Measurements from ENCODE around the gene ADAMTS8. TPM values are rescaled to one million over a fixed set of nuclear protein-coding genes. Genes with fewer than 3 reads are reported as not detected.

ADAMTS8 gene
- total RNA-seq, 1 experiment from 2014 or later, result 0.07 TPM

DNA sequence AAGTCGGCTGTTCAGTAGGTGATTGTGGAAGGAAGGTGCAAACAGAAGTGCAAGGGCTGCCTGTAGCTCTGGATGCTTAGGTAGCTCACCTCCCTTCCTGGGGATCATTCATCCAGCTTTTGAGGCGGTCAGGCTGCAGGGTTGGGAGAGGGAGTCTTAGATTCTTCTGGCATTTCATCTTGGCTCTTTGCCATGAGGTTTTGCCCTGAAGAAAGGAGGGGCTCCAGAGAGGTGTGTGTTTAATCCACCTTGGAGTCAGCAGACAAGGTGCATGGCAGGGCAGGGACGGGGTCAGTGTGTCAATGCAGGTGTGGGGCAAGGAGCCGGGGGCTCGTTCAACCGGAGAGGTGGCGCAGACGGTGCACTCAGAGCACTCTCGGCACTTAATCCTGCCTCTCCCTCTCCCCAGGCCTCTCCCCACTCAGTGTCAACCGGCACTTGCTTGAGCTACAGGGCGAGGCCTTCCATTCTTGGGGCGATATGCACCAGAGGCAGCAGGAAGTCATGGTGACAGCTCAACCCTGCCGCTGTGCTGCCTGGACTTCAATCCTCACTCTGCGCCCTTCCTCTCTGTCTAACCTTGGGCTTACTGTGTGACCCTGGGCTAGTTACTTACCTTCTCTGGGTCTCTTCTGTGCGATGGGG lies 27.2 kb upstream of the ADAMTS8 start:
- Histone ChIP-seq H3K4me2 (ENCODE audit: low read length) (no peak overlapping the region), H2AFZ (ENCODE audit: low read depth, low read length, poor library complexity, severe bottlenecking) (no peak overlapping the region), H3K27me3 (ENCODE audit: insufficient read depth, low read length) (no peaks in the 10 kb centered on the region), H3K9me3 (ENCODE audit: control insufficient read depth in 1 of 2, insufficient read depth in 1 of 2, low read depth in 1 of 2, low read length in 2 of 2) (no peaks in the 10 kb centered on the region), H3K9ac (ENCODE audit: low read length) (no peak overlapping the region), H3K9me2 (ENCODE audit: insufficient read depth) (no peaks in the 10 kb centered on the region), H3K79me2 (ENCODE audit: insufficient read depth, low read length) (no peaks in the 10 kb centered on the region), H3K4me1 (ENCODE audit: control insufficient read depth in 1 of 2, insufficient read depth in 2 of 2, low read length in 2 of 2) (no peaks in the 10 kb centered on the region), H3K27ac (ENCODE audit: low read depth, low read length) (no peak overlapping the region), H4K20me1 (ENCODE audit: insufficient read depth) (no peaks in the 10 kb centered on the region), H3K36me3 (ENCODE audit: control insufficient read depth in 1 of 2, insufficient read depth in 2 of 2, low read length in 2 of 2) (no peaks in the 10 kb centered on the region), H3K4me3 (replicated peaks in 1 of 2; ENCODE audit: low read depth in 1 of 2, low read length in 2 of 2) (no peak overlapping the region)
- DNase-seq (ENCODE audit: low read depth, low spot score) (no peak), ATAC-seq (no peak)
- no TSS peak for BruUV-seq (replicated peaks)
- ChIA-PET CTCF (no interaction called here), POLR2A (no interaction called here), RAD21 (ENCODE audit: low non-redundant PET in 1 of 2, low total read pairs in 2 of 2, uncharacterized antibody in 2 of 2, unreplicated experiment in 2 of 2) (no interaction called here)
- intact Hi-C loops (cut with micrococcal nuclease), result no loop called here
- TF ChIP-seq, protein P1, sequence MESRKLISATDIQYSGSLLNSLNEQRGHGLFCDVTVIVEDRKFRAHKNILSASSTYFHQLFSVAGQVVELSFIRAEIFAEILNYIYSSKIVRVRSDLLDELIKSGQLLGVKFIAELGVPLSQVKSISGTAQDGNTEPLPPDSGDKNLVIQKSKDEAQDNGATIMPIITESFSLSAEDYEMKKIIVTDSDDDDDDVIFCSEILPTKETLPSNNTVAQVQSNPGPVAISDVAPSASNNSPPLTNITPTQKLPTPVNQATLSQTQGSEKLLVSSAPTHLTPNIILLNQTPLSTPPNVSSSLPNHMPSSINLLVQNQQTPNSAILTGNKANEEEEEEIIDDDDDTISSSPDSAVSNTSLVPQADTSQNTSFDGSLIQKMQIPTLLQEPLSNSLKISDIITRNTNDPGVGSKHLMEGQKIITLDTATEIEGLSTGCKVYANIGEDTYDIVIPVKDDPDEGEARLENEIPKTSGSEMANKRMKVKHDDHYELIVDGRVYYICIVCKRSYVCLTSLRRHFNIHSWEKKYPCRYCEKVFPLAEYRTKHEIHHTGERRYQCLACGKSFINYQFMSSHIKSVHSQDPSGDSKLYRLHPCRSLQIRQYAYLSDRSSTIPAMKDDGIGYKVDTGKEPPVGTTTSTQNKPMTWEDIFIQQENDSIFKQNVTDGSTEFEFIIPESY (IDR thresholded peaks at IDR 0.05; ENCODE audit: extremely low read depth, insufficient replicate concordance, low read length), result no peak

- H3K4me3 ChIP-seq (replicated peaks in 1 of 2; ENCODE audit: low read depth in 1 of 2, low read length in 2 of 2), result no peak overlapping the region
- CTCF ChIA-PET, result no interaction called here
- no peaks in the 10 kb centered on the region for H3K79me2 ChIP-seq (ENCODE audit: insufficient read depth, low read length)
- H3K9me2 ChIP-seq (ENCODE audit: insufficient read depth), result no peaks in the 10 kb centered on the region
- no peak overlapping the region for H3K4me2 ChIP-seq (ENCODE audit: low read length)
- H4K20me1 ChIP-seq (ENCODE audit: insufficient read depth), result no peaks in the 10 kb centered on the region
- H2AFZ ChIP-seq (ENCODE audit: low read depth, low read length, poor library complexity, severe bottlenecking), result no peak overlapping the region
- RAD21 ChIA-PET (ENCODE audit: low non-redundant PET in 1 of 2, low total read pairs in 2 of 2, uncharacterized antibody in 2 of 2, unreplicated experiment in 2 of 2), result no interaction called here
- intact Hi-C loops (cut with micrococcal nuclease), result no loop called here
- no peaks in the 10 kb centered on the region for H3K27me3 ChIP-seq (ENCODE audit: insufficient read depth, low read length)
- H3K9ac ChIP-seq (ENCODE audit: low read length), result no peak overlapping the region
- POLR2A ChIA-PET, result no interaction called here
- no TSS peak for BruUV-seq (replicated peaks)
- H3K27ac ChIP-seq (ENCODE audit: low read depth, low read length), result no peak overlapping the region
- H3K36me3 ChIP-seq (ENCODE audit: control insufficient read depth in 1 of 2, insufficient read depth in 2 of 2, low read length in 2 of 2), result no peaks in the 10 kb centered on the region
- no peaks in the 10 kb centered on the region for H3K4me1 ChIP-seq (ENCODE audit: control insufficient read depth in 1 of 2, insufficient read depth in 2 of 2, low read length in 2 of 2)
- ATAC-seq (no peak), DNase-seq (ENCODE audit: low read depth, low spot score) (no peak)
- no peaks in the 10 kb centered on the region for H3K9me3 ChIP-seq (ENCODE audit: control insufficient read depth in 1 of 2, insufficient read depth in 1 of 2, low read depth in 1 of 2, low read length in 2 of 2)
- TF ChIP-seq, protein P1 (IDR thresholded peaks at IDR 0.05; ENCODE audit: extremely low read depth, insufficient replicate concordance, low read length), result no peak
- TF ChIP-seq FOSL1 (IDR thresholded peaks at IDR 0.05; ENCODE audit: low read depth), result no peak
- TF ChIP-seq EZH2phosphoT487 (IDR thresholded peaks at IDR 0.05; ENCODE audit: borderline replicate concordance), result no peak
- no peak for TF ChIP-seq RAD21 (IDR thresholded peaks at IDR 0.05; ENCODE audit: low read depth)
- no peak for TF ChIP-seq ZFX (IDR thresholded peaks at IDR 0.05)
- TF ChIP-seq EZH2 (IDR thresholded peaks at IDR 0.05), result no peak
- no peak for TF ChIP-seq SRF (IDR thresholded peaks at IDR 0.05; ENCODE audit: low read depth)
- TF ChIP-seq CBX3 (IDR thresholded peaks at IDR 0.05; ENCODE audit: low read depth), result no peak
- TF ChIP-seq, protein P2, sequence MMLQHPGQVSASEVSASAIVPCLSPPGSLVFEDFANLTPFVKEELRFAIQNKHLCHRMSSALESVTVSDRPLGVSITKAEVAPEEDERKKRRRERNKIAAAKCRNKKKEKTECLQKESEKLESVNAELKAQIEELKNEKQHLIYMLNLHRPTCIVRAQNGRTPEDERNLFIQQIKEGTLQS (IDR thresholded peaks at IDR 0.05), result no peak
- TF ChIP-seq ELF1 (IDR thresholded peaks at IDR 0.05; ENCODE audit: borderline replicate concordance, low read depth), result no peak
- no peak for TF ChIP-seq SP1 (IDR thresholded peaks at IDR 0.05; ENCODE audit: low read depth)
- TF ChIP-seq TCF7L2 (IDR thresholded peaks at IDR 0.05; ENCODE audit: borderline replicate concordance, extremely low read depth, insufficient read depth, insufficient read length), result no peak
- no peak for TF ChIP-seq CEBPB (IDR thresholded peaks at IDR 0.05; ENCODE audit: low read depth)
Observed at GRCh38 chr11:130454491-130455252, 26.3 kb upstream of the ADAMTS8 start.

Data from HCT116 (cell line).